Measurements from ENCODE around the gene SH2D2A. TPM values are rescaled to one million over a fixed set of nuclear protein-coding genes. Genes with fewer than 3 reads are reported as not detected.

SH2D2A gene
- total RNA-seq, 2 experiments from 2014 or later, result 2.1 to 5.8 TPM

DNA sequence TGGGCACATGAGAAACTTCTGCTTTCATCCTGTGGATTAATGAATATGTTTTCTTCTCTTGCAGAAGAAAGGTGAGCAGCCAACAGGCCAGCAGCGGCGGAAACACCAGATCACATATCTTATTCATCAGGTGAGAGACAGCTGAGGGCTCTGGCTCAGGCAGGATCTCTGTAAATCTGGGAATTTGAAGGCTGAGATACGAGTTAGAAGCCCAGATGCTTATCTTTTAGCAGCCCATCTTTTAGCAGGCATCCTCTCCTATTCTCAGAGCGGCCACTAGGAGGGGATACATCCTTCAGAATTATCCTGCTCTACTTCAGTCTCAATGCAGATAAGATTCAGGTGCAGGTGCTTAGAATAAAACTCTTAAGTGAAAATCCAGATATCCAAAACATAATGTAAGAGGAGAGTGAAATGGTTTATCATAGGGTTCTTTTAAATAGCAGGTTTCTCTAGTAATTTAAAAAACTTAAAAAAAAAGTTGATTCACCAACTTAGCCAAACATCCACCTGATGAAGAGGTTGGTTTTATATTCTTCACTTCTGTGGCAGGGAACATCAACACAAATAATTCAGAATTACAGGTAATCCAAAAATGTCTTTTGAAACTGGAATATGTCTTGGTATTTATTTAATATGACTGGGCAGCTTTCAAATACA, 19.3 kb downstream of the SH2D2A start:
- BruUV-seq (replicated peaks), result no TSS peak
- no peak overlapping the region for H3K27ac ChIP-seq (ENCODE audit: low read depth, low read length, poor library complexity, severe bottlenecking)
- intact Hi-C loops (cut with micrococcal nuclease; ENCODE audit: unreplicated experiment), result loop anchor here (1.0 to 10.0 kb wide), 4 partner anchors 40 to 113 kb away; partner anchors contain the start of gene NTRK1
- H3K79me2 ChIP-seq (ENCODE audit: insufficient read depth, low read depth, low read length), result no peaks in the 10 kb centered on the region
- H3K4me3 ChIP-seq (ENCODE audit: low read depth, low read length, poor library complexity, severe bottlenecking), result no peak overlapping the region
- H3K4me2 ChIP-seq (ENCODE audit: low read length), result no peak overlapping the region
- no peaks in the 10 kb centered on the region for H3K9me3 ChIP-seq (ENCODE audit: low read length)
- H4K20me1 ChIP-seq (ENCODE audit: insufficient read depth, low read length), result 0 out of 2 replicates have a peak, but pooled peaks cover 4% of the 10 kb centered on the region
- H2AFZ ChIP-seq (ENCODE audit: low read length), result no peak overlapping the region
- H3K4me1 ChIP-seq (ENCODE audit: insufficient read depth, low read length, poor library complexity, severe bottlenecking), result peaks cover 15% of the 10 kb centered on the region
- TF ChIP-seq, protein P1, sequence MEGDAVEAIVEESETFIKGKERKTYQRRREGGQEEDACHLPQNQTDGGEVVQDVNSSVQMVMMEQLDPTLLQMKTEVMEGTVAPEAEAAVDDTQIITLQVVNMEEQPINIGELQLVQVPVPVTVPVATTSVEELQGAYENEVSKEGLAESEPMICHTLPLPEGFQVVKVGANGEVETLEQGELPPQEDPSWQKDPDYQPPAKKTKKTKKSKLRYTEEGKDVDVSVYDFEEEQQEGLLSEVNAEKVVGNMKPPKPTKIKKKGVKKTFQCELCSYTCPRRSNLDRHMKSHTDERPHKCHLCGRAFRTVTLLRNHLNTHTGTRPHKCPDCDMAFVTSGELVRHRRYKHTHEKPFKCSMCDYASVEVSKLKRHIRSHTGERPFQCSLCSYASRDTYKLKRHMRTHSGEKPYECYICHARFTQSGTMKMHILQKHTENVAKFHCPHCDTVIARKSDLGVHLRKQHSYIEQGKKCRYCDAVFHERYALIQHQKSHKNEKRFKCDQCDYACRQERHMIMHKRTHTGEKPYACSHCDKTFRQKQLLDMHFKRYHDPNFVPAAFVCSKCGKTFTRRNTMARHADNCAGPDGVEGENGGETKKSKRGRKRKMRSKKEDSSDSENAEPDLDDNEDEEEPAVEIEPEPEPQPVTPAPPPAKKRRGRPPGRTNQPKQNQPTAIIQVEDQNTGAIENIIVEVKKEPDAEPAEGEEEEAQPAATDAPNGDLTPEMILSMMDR (conservative IDR thresholded peaks at IDR 0.05; ENCODE audit: low read length), result peak; percentile 94
- TF ChIP-seq EZH2phosphoT487 (IDR thresholded peaks at IDR 0.05; ENCODE audit: borderline replicate concordance, low read depth, low read length), result no peak
- DNase-seq (ENCODE audit: low spot score), result peak; percentile 61
- ChIA-PET POLR2A (interaction anchor here (0.6 to 0.9 kb wide), 2 partner anchors 27 to 57 kb away, joined by 3 read pairs; no protein-coding TSS in a partner anchor), CTCF (ENCODE audit: unreplicated experiment) (interaction anchor here (1.0 kb wide), 1 partner anchor 16 kb away, joined by 3 read pairs; no protein-coding TSS in a partner anchor)
- peaks cover 97% of the 10 kb centered on the region for H3K36me3 ChIP-seq (ENCODE audit: insufficient read depth, low read length)
- H3K9me2 ChIP-seq (ENCODE audit: insufficient read depth, low read length), result no peaks in the 10 kb centered on the region

DNA sequence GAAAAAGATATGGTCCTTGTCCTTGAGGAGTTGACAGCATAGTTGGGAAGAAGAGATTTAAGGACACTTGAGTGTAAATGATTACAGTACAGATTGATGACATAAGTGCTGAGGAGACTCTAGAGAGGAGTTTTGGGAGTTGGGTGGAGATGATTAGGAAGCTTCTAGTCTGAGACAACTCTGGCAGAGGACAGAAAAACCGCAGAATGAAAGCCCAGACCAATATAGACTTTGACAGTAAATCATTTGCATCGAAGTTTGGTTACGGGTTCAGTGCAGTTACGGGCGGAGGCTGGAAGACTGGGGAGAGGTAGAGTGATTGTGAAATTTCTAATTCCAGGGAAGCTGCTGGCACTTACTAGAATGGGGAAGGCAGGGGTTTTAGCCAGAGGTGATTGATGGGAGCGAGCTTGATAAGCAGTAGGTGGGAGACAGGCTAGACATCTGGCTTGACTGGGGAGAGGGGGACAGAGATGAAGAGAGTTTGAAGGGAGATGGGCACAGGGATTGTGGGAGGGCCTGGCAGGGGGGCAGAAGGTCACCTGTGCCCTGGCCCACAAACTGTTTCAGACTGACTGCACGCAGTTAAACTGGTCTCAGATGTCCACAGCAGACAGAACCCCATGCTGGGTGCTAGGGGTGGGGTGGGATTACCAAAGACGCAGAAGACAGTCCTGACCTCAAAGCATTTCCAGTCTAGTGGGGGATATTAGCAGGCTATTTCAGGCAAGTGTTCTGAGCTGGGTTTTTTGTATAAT, 20.1 kb downstream of the SH2D2A start:
- Histone ChIP-seq H3K9me3 (ENCODE audit: low read length) (no peaks in the 10 kb centered on the region), H3K9me2 (ENCODE audit: insufficient read depth, low read length) (no peaks in the 10 kb centered on the region), H3K4me2 (ENCODE audit: low read length) (peak overlapping the region; percentile 22), H3K4me3 (ENCODE audit: low read depth, low read length, poor library complexity, severe bottlenecking) (no peak overlapping the region), H3K27ac (ENCODE audit: low read depth, low read length, poor library complexity, severe bottlenecking) (no peak overlapping the region), H2AFZ (ENCODE audit: low read length) (no peak overlapping the region), H3K79me2 (ENCODE audit: insufficient read depth, low read depth, low read length) (no peaks in the 10 kb centered on the region), H4K20me1 (ENCODE audit: insufficient read depth, low read length) (0 out of 2 replicates have a peak, but pooled peaks cover 4% of the 10 kb centered on the region), H3K4me1 (ENCODE audit: insufficient read depth, low read length, poor library complexity, severe bottlenecking) (peaks cover 15% of the 10 kb centered on the region), H3K36me3 (ENCODE audit: insufficient read depth, low read length) (peaks cover 98% of the 10 kb centered on the region)
- TF ChIP-seq EZH2phosphoT487 (IDR thresholded peaks at IDR 0.05; ENCODE audit: borderline replicate concordance, low read depth, low read length), result no peak
- TF ChIP-seq, protein P1 (conservative IDR thresholded peaks at IDR 0.05; ENCODE audit: low read length), result no peak
- intact Hi-C loops (cut with micrococcal nuclease; ENCODE audit: unreplicated experiment), result loop anchor here (1.0 to 10.0 kb wide), 4 partner anchors 41 to 112 kb away; partner anchors contain the start of gene NTRK1
- BruUV-seq (replicated peaks), result no TSS peak
- no peak for DNase-seq (ENCODE audit: low spot score)
- ChIA-PET POLR2A (interaction anchor here (0.6 kb wide), 1 partner anchor 58 kb away, joined by 3 read pairs; no protein-coding TSS in a partner anchor), CTCF (ENCODE audit: unreplicated experiment) (interaction anchor here (1.0 kb wide), 1 partner anchor 17 kb away, joined by 3 read pairs; no protein-coding TSS in a partner anchor)
